GM08714 (cell line): ENCODE measurements around the gene KRTAP4-16.
"Not testable (repeated sequence)": the region's sequence is repeated elsewhere in the genome, so short reads cannot be mapped to it uniquely, and the experiment has no call there.

ENCODE experiments used
- H3K4me3 ChIP-seq: fragments of 200-500 bp; sonication (Bioruptor generic); 2 replicates; pipeline ENCODE4 v1.5.1; 2014; ENCODE audit warnings: mild to moderate bottlenecking, low read length, inconsistent platforms
- ZNF274 ChIP-seq: IDR thresholded peaks from 2 replicates; pipeline ENCODE4 v1.6.1; 2012; ENCODE audit warnings: mild to moderate bottlenecking, low read depth, low read length

Gene KRTAP4-16

DNA sequence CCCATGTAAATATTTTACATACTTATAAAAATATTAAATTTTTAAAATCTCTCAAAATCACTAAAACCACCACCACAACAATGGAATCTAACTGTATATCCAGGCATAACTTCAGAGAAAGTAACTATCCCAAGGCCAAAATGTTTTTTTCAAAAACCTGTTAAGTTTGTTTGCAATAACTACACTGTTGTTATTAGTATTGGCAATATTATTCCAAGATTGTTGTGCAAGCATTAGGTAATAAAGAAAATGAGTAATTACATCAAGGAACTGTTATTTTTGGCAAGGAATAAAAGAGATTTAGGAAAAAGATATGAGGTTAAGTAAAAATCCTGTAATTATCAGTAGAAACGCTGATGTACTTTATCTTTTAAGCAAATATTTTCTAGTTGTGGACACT lies 25.4 kb upstream of the KRTAP4-16 start:
- H3K4me3 ChIP-seq = no peak overlapping the region
- no peak for TF ChIP-seq ZNF274

DNA sequence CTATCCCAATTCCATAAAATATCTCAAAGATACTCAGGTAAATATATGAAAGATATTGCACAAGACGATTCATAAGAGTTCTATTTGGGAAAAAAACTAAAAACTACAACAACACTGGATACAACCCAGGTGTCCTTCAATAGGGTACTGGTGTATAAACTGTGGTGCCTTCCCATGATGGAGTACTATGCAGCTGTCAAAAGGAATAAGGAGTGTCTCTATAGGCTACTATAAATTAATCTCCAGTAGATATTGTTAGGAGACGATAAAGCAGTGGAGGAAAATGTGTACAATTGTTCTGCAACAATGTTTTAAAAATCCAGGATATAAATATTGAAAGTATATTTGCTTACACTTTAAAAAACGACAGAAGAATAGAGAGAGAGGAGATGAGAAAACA lies 24.4 kb upstream of the KRTAP4-16 start:
- no peak overlapping the region for H3K4me3 ChIP-seq
- no peak for TF ChIP-seq ZNF274

DNA sequence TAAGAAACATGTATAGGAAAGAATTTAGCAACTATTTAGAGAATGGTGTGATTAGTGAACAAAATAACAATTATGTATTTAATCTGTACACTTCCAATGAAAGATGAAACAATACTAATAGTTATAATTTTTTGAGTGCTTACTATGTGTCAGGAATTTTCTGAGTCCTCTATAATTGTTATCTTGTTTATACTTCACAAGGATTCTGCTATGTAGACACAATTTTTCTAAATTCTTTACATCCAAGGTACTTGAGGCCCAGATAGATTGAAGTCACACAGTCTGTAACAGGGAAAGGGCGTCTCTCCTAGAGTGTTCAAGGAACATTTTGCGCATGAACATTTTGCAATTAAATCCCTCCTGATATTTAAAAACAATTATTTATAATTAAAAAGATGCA lies 23.1 kb upstream of the KRTAP4-16 start:
- H3K4me3 ChIP-seq = no peak overlapping the region
- TF ChIP-seq ZNF274 = no peak

DNA sequence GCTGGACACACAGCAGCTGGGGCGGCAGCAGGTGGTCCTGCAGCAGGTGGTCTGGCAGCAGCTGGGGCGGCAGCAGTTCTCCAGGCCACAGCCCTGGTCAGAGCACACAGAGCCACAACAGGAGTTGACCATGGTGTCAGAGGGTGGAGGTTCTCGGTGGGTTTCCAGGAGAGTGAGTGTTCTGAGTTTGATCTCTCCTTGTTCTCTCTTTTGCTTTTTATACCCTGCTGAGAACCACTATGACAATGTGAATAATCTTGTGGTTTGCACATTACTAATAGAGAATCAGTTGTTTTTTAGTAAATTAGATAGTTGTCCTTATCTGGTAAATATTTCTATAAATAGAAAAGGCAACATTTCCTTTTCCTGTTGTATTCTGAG lies 22.0 kb upstream of the KRTAP4-16 start, which contains the start of gene KRTAP4-12:
KRTAP4-12 (minus strand) TSS at position 192 of the 381 bp plus-strand sequence; CDS start at position 132, 60 bp downstream.
- not testable (repeated sequence) for H3K4me3 ChIP-seq

DNA sequence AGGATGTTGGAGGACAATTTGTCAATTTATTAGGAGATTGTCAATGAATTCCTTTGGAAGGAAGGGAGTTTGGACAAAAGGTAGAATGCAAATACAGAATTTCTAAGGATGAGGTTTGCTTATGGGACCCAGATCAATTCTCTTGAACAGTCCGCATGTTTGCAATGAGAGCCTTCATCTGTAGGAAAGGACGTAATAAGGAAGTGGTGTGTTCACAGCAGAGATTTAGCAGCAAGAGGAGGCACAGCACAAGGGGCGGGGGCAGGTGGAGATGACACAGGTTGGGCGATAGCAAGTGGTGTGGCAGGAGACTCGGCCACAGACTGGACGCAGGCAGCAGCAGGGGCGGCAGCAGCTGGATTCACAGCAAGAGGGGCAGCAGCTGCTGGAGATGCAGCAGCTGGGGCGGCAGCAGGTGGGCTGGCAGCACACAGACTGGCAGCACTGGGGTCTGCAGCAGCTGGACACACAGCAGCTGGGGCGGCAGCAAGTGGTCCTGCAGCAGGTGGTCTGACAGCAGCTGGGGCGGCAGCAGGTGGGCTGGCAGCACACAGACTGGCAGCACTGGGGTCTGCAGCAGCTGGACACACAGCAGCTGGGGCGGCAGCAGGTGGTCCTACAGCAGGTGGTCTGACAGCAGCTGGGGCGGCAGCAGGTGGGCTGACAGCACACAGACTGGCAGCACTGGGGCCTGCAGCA lies 21.4 kb upstream of the KRTAP4-16 start:
- H3K4me3 ChIP-seq = not testable (repeated sequence)

DNA sequence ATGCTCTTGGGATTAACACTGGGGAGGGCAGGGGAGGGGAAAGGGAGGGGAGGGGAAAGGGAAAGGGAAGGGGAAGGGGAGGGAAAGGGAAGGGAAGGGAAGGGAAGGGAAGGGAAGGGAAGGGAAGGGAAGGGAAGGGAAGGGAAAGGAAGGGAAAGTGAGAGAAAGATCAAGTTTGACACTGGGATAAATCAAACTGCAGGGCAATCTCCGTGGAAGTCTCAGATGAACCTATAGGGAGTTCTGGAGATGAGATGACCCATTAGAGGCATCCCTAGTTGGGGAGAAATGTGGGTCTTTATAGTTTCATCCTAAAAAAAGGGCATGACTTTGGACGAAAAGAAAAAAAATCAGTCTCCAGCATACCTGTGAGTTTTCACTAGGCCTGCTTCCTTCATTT lies 19.7 kb upstream of the KRTAP4-16 start:
- H3K4me3 ChIP-seq = no peak overlapping the region
- no peak for TF ChIP-seq ZNF274

DNA sequence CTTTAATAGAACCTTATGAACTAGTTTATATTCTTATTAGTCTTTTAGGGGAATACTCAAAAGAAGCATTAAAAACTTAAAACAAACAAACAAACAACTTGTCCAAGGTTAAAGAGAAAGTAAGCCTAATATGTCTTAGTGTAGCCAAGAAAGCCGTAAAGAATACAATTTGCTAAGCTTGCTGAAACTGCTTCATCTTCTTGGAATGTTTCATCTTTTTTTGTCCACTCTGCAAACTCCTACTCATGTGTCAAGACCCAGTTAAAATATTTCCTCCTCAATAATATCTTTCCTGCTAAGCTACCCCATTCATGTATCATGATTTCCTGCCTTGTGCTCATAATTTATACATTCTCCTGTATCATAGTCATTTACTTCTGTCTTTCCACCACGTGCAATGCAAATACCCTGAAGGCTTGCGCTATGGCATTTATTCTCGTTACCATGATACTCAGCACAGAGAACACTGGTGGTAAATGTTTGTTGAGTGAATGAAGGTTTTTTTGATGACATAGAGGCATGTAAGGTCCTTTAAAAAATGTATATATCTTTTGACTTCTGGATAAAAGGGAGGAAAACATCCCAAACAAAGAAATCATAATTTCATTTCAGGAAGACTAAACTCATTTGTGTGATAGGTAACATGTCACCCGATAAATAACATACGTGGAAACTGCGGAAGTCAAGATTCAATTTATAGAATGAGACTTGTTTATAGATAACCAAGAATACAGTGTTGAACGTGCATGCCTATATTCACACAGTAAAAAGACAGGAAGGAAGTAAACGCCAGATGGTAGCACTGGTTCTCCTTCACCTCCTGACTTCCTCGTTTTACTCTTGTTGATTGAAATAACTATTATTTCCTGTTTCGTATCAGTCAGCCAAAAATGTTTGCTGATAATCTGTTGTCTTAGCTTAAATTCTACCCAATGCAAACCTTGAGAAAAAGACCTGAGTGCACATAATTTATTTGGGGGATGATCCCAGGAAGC lies 18.0 kb upstream of the KRTAP4-16 start:
- not testable (repeated sequence) for H3K4me3 ChIP-seq

DNA sequence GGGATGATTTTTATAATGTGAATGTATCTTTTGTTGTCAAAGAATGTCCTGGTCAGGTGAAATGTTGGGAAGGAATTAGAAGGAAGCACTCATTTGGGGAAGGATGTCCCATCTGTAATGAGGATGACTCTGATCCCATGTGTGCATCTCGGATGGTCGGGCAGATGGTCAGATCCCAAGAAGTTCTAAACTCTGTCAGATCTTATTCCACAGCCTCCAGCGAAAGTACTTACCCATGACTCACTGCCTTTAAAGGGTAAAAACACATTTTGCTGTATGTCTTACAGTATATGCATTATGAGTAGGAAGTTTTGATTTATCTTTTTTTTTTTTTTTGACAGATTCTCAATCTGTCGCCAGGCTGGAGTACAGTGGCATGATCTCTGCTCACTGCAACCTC lies 16.7 kb upstream of the KRTAP4-16 start:
- no peak overlapping the region for H3K4me3 ChIP-seq
- no peak for TF ChIP-seq ZNF274

DNA sequence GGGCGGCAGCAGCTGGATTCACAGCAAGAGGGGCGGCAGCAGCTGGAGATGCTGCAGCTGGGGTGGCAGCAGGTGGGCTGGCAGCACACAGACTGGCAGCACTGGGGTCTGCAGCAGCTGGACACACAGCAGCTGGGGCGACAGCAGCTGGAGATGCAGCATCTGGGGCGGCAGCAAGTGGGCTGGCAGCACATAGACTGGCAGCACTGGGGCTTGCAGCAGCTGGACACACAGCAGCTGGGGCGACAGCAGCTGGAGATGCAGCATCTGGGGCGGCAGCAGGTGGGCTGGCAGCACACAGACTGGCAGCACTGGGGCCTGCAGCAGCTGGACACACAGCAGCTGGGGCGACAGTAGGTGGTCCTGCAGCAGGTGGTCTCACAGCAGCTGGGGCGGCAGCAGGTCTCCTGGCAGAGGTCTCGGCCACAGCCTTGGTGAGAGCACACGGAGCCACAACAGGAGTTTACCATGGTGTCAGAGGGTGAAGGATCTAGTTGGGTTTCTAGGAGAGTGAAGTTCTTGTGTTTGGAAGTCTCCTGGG lies 15.9 kb upstream of the KRTAP4-16 start, which contains the start of gene KRTAP4-11:
KRTAP4-11 (minus strand) TSS at position 528 of the 541 bp plus-strand sequence; CDS start at position 470, 58 bp downstream.
- not testable (repeated sequence) for H3K4me3 ChIP-seq

DNA sequence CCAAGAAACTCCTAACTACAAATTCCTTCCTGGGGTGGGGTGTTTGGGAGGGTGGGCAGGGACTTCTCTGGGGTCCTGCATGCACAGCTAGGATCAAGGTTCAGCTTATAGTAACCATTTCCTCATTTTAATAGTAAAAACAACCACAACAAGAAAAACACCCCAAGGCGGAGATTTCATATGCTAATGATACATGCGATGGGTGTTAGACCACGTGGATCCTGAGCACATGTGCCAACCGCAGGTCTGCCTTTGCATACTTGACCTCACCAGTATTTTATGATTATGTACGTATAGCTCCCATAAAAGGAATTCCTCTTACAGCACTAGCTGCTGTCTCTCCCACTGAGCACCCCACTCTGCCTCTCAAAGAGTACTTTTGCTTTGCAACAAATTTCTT lies 14.3 kb upstream of the KRTAP4-16 start:
- no peak for TF ChIP-seq ZNF274
- H3K4me3 ChIP-seq = no peak overlapping the region

DNA sequence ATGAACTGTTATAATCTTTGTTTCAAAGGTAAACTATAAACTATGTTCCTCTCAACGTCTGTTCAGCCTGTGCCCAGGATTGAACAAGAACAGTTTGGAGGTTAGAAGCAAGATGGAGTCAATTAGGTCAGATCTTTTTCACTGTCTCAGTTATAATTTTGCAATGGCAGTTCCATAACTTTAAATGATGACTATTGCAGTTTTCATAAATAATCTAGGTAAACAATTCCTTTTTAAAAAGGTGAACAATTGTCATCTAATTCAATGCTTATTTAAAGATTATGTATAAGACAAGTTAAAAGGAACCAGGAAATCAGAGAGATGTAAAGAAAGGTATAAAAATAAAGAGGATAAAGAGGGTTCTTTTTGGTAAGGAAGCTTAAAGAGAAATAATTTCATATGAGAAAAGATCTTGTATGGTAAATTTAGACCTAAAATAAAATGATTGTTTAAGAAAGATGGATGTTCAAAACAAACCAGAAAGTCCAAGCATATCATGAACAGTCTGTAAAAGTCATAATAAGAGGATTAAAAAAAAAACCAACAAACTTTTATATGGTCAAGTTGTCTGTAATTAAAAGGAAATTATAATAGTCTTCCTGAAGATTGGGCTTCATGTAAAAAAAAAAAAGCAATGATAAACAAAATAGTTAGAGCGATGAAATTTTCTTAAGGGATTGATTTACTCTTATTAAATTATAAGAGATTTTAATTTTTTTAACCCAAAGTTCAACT lies 9.3 kb upstream of the KRTAP4-16 start:
- no peak overlapping the region for H3K4me3 ChIP-seq
- no peak for TF ChIP-seq ZNF274

DNA sequence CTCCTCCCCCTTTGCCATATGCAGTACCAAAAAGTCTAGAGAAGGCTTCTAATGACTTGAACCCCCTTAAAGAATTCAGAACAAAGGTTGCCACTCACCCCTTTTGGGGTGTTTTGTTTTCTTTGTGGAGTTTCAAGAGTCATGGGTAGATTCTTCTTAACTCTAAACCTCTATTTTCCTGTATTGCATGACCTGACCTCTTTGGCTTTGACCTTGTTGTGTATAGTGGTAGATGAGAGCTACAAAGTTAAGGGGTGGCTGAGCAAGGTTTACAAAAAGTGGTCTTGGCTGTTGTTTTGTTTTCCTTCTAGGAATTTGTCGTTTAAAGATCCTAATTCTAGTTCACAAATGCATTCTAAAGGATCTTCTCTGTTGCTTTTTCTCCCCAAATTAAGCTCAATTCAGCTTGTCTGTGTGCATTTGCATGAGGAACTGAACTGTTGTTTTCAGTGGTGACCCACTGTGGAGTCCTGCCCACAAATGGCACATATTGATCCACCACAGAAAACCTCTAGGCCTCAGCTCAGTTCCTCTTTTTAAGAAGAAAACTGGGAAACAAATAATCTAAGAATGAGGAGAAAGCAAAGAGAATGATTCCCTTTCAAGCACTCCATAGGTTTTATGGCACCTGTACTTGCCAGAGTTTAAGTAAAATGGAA lies 6.8 kb upstream of the KRTAP4-16 start:
- H3K4me3 ChIP-seq = not testable (repeated sequence)

DNA sequence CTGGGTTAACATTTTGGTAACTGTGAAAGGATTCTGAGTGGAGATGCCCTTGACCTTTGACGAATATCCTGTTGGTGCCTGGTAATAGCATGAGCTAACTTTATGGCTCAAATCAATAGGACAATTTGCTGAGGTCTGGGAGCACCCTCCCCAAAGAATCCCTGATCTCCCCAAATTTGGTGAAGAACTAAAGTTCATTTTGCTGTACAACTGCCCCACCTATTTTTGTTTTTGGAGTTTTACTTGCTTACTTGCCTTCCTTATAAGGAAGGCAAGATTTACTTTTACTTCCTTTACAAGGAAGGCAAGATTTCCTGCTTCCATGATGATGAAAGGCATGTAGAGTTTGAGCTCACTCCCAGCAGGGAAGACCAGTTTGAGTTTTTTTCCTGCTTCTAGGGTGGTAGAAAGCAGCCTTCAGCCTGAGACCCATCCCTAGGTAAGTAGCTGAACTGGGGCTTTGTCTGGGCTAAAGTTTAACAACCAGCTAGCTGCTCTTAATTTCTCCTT lies 6.0 kb upstream of the KRTAP4-16 start:
- TF ChIP-seq ZNF274 = no peak
- no peak overlapping the region for H3K4me3 ChIP-seq

DNA sequence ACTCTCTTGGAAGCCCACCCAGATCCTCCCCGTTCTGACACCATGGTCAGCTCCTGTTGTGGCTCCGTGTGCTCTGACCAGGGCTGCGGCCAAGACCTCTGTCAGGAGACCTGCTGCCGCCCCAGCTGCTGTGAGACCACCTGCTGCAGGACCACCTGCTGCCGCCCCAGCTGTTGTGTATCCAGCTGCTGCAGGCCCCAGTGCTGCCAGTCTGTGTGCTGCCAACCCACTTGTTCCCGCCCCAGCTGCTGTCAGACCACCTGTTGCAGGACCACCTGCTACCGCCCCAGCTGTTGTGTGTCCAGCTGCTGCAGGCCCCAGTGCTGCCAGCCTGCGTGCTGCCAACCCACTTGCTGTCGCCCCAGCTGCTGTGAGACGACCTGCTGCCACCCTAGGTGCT lies 3.3 kb upstream of the KRTAP4-16 start, which contains the start of gene KRTAP4-9:
KRTAP4-9 (plus strand) TSS at position 43 of the 400 bp plus-strand sequence; CDS start at position 43, 0 bp downstream.
- H3K4me3 ChIP-seq = not testable (repeated sequence)

DNA sequence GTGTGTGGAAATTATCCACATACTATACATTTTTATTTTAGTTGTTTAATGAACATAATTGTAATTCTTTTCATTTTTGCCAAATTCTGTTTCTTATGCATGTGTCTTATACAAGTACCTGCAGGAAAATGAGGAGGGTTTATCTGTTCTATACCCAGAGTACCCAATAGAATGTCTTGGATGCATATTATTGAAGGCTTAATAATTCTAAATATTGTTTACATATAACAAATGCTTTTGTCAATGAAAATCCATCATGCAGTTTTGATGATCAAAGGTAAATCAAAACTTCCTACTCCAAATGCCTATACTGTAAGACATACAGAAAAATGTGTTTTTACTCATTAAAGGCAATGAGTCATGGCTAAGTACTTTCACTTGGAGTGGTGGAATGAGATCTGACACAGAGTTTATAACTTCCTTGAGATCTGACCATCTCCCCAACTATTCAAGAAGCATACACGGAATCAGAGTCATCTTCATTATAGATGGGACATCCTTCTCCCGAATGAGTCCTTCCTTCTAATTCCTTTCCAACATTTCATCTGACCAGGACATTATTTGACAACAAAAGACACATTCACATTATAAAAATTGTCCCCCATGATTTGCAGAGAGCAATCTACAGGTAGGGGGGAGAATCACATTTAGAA lies 2.5 kb upstream of the KRTAP4-16 start:
- H3K4me3 ChIP-seq = not testable (repeated sequence)
